Measurements from ENCODE around the gene SUMO3. TPM values are rescaled to one million over a fixed set of nuclear protein-coding genes. Genes with fewer than 3 reads are reported as not detected.

The SUMO3 gene
- total RNA-seq, result 65.6 and 93.1 TPM in 2 replicates

GRCh38 chr21:44817914-44818639 is at the start of gene SUMO3:
SUMO3 (minus strand) TSS chr21:44818062; CDS start chr21:44817968, 94 bp downstream.

GRCh38 chr21:44801468-44802395 is 16.1 kb downstream of the SUMO3 start, which contains the start of gene UBE2G2:
UBE2G2 (minus strand) TSS chr21:44801820; CDS start chr21:44801748, 72 bp downstream.

Other genes with a start within 250 kb of the SUMO3 start
- gene KRTAP10-4, start 244.3 kb downstream of the SUMO3 start, total RNA-seq, result not detected in 2 replicates
- gene KRTAP10-5, start 237.5 kb downstream of the SUMO3 start, total RNA-seq, result not detected in 2 replicates
- gene KRTAP10-6, start 225.6 kb downstream of the SUMO3 start, total RNA-seq, result not detected in 2 replicates
- gene KRTAP10-7, start 217.5 kb downstream of the SUMO3 start, total RNA-seq, result not detected in 2 replicates
- not detected in 2 replicates for gene KRTAP10-8, start 206.0 kb downstream of the SUMO3 start, total RNA-seq
- gene KRTAP10-9, start 191.0 kb downstream of the SUMO3 start, total RNA-seq, result not detected in 2 replicates
- gene KRTAP10-10, start 180.7 kb downstream of the SUMO3 start, total RNA-seq, result not detected in 2 replicates
- not detected in 2 replicates for gene KRTAP10-11, start 171.6 kb downstream of the SUMO3 start, total RNA-seq
- gene KRTAP12-4, start 163.4 kb downstream of the SUMO3 start, total RNA-seq, result not detected in 2 replicates
- not detected in 2 replicates for gene KRTAP12-3, start 160.1 kb downstream of the SUMO3 start, total RNA-seq
- gene KRTAP12-2, start 151.1 kb downstream of the SUMO3 start, total RNA-seq, result not detected in 2 replicates
- gene KRTAP12-1, start 135.9 kb downstream of the SUMO3 start, total RNA-seq, result not detected in 2 replicates
- gene KRTAP10-12, start 120.9 kb downstream of the SUMO3 start, total RNA-seq, result not detected in 2 replicates
- gene TSPEAR, start 106.5 kb downstream of the SUMO3 start, total RNA-seq, result not detected in 2 replicates
- 64.4 and 85.2 TPM in 2 replicates for gene UBE2G2, start 16.2 kb downstream of the SUMO3 start, total RNA-seq
- gene PTTG1IP, start 55.6 kb upstream of the SUMO3 start, total RNA-seq, result 377 and 440 TPM in 2 replicates
- gene ITGB2, start 102.8 kb upstream of the SUMO3 start, total RNA-seq, result 0.28 TPM in 1 of 2 replicates, not detected in the other
- gene SLX9, start 122.0 kb upstream of the SUMO3 start, total RNA-seq, result 17.2 and 19.6 TPM in 2 replicates